Tongue (tissue), 2 donors: Measurements from ENCODE around the gene HRH4. TPM values are rescaled to one million over a fixed set of nuclear protein-coding genes. Genes with fewer than 3 reads are reported as not detected.
A peak's percentile ranks its signal among the peaks of the same experiment; 100 is the strongest.

Experiments
- DNase-seq: peaks from one replicate; pipeline ENCODE4 v3.0.0-alpha.2; 2015
- total RNA-seq: library from RNA; depleted of rRNA; stranded (reverse); fragments of >200 nt; gene quantifications from one replicate; pipeline ENCODE4 v1.2.3, GENCODE V29; 2014

HRH4 gene
- total RNA-seq, 1 donor from 2014 or later, result 0.21 TPM

DNA sequence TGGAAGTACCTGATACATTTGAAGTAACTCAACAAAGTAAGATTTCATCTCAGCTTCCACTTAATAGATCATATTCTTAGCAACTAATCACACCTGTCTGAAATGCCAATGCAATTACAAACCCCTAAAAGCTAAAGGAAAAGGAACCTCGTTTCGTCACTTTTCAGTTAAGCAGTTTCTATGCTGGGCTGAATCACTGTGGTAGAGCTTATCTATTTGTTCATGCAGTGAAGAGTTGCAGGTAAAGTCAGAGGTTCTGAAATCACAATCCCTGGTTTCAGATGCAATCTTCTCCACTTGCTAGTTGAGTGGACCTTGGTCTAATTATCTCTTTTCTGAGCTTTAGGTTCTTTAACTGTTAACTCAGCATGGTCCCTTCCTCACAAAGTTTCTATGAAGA is 6.3 kb downstream of the HRH4 start:
- no peak for DNase-seq

DNA sequence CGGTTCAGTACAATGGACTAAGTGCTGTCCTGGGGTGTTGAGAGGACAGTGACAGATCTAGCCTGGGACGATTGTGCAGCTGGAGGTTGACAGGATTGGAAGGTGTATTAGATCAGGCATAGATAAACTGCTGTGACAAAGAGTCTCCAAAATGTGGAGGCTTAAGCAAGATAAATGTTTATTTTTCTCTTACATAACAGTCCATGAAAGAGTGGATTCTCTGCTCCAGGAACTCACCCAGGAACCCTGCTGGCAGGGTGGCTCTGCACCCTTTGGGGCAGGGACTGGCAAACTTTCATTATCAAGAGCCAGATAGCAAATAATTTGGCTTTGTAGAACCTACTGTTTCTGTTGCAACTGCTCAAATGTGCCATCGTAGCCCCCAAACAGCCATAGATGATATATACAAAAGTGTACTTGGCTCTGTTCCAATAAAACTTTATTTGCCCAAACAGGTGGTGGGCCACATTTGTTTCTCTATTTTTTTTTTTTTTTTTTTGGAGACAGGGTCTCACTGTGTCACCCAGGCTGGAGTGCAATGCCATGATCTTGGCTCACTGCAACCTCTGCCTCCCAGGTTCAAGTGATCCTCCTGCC is 9.7 kb downstream of the HRH4 start:
- DNase-seq, result no peak

DNA sequence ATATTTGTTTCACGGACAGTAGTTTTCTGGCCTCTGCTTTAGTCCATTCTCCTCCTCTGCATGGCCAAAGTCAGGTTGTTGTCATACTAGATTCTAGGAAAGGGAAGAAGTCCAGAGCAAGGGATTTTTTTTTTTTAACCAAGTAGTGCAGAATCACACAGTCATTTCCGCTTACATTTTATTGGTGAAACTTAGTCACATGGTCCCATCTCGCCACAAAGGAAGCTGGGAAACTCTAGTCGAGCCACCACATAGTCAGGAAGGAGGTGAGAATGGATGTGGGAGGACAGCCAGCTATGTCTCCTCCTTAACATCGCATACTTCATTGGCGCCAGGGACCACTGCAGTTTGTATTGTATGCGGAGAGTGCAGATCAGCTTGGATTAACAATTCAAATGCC is 10.4 kb downstream of the HRH4 start:
- DNase-seq, result no peak

DNA sequence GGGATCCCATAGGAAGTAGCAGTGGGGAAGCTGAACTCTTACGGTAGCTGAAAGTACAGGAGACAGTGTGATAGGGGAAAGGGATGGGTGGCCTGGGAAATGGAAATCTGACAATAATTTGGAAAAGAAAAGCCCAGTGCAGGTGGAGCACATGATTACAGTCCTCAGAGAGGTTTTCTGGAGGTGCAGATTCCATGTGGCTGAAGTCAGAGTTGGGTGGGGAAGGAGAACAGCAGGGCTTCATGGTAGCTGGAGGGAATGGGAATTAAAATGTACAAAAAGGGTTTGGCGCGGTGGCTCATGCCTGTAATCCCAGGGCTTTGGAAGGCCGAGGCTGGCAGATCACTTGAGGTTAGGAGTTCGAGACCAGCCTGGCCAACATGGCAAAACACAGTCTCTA is 12.2 kb downstream of the HRH4 start:
- no peak for DNase-seq

DNA sequence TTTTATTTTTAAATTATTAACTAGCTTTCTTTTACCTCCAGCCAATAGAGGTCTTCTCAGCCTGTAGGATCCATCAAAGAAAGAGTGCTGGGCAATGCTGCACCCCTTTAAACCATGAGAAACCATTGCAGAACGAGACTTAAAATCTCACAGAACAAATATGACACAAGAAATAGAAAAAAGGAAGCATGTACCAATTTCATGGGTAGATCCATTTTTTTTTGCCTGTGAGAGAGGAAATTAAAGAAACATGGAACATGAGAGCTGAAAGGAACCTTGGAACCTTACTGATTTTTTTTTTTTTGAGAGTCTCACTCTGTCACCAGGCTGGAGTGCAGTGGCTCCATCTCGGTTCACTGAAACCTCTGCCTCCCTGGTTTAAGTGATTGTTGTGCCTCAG is 14.0 kb downstream of the HRH4 start:
- no peak for DNase-seq

DNA sequence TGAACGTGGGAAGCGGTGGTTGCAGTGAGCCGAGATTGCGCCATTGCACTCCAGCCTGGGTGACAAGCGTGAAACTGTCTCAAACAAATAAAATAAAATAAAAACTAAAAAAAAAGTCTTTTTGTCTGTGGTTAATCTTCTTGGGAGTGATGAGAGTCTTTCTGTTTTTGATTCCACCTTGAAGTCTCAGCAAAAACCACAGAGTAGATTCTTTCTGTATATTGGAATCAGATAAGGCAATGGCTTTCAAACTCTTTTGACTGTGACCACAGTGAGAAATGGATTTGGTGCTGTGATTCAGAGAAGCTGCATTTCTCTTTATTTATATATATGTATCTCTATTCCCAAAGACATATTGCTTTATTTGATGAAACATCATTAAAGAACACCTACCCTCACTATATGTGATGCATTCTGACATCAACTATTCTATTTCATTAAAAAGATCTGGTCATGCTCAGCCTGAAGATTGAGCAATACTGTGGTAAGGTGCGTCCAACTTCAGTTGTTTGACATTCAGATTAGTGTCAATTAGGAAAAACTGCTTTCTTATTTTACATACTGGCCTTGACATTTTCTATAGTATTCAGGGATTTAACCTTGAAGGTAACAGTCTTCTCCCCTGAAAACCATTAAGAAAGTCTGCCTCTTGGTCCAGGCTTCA is 15.6 kb downstream of the HRH4 start:
- DNase-seq, result no peak

DNA sequence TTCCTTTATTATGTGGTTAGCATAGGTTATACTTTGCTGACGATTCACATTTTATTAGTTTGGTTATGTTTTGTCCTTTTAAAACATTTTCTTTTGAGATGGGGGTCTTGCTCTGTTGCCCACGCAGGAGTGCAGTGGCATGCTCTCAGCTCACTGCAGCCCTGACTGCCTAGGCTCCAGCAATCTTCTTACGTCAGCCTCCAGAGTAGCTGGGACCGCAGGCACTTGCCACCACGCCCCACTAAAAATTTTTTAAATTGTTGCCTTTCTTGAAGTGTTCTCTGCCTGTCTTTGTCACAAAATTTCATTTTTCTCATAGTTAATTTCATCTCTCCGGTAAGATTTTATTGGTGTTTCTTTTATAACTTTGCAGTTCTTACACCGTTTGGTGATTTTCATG is 18.9 kb downstream of the HRH4 start:
- no peak for DNase-seq

DNA sequence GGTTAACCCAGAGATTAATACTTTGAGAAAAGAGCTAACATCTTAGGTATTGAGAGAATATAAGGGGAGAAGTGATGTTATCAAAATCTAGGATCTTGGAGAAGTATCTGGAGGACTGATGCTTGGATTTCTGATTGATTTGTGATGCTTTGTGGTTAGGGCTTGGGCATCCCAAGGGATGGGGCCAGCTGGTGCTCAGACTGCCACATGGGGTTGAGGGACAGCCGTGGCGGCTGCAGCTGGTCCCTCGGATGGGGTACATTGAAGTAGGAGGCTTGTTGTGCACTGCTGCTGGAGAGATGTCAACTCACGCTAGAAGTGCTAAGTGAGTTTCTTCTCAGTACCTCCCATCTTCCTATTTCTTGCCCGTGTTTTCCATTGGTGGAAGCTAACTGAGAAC is 22.4 kb downstream of the HRH4 start:
- no peak for DNase-seq

DNA sequence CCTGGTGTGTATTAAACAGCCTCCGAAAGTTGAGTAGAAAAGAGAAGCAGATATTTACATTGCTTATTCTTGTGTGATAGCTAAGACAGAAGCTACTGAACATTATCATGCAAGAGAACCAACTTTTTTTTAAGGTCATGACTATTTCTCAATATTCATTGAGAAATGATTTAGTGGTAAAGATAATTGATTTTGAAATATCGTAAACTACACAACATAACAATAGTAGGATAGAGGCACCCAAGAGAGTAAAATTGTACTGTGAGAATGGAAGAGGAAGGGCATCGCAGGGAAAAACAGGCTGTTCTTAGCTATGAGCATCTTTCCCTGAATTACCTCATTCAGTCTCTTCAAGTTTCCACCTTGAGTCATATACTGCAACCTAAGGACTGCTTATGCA is 25.2 kb downstream of the HRH4 start:
- no peak for DNase-seq

DNA sequence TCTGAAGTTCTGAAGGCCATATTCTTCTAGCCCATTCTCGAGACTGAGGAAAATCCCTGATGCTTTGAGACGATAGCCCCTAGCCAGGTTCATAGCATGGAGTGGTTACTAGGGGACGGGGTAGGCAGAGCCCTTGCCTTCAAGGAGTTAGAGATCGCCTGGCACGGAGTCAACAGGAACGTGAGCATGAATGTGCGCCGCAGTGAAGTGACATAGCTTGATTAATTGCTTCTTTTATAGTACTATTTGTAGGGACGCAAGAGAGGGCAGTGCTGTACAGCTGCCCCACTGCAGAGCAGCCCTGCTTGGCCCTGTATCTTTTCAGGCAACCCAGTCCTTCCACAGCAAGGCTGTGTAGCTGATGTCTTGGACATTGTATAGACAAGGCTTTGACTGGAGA is 26.2 kb downstream of the HRH4 start:
- DNase-seq, result no peak

DNA sequence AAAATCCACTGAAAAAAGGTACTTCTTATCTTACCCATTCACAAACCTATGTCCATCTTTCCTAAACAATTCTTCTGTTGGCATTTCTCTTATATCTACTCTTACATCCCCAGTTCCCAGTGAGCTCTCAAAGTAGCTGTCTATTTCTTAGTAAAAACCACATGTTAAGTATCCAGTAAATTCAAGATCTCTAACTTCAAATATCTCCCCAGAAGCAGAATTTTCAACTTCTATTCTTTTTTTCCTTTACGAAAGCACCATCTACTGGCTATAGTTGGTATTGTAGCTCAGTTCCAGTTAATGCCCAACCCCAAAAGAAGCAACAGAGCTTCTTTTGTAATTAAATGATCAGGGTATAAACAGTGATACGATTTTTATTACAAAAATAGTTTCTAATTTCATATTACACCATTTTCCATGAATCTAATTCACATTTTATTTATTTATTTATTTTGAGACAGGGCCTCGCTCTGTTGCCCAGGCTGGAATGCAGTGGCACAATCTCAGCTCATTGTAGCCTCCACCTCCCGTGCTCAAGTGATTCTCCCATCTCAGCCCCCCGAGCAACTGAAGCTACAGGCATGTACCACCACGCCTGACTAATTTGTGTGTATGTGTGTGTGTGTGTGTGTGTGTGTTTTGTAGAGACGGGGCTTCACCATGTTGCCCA is 28.5 kb downstream of the HRH4 start:
- DNase-seq, result peak; percentile 81

DNA sequence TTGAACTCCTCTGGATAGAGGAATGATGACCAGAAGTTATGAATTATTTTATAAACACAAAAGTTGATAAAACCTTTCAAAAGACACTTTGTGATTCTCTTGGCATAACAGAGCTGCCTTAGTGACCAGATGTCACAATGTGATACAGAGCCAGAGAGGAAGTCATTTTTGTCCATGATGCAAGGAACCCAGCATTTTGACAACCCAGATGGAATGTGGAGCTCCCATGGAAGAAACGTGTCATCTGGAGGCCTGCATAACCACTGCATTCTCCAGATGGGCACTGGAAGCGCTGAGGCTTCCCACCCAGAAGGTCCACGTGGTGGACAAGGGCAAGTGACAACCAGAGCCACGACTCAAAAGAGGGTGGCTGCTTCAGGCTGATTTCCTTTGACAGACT is 30.1 kb downstream of the HRH4 start:
- DNase-seq, result no peak

DNA sequence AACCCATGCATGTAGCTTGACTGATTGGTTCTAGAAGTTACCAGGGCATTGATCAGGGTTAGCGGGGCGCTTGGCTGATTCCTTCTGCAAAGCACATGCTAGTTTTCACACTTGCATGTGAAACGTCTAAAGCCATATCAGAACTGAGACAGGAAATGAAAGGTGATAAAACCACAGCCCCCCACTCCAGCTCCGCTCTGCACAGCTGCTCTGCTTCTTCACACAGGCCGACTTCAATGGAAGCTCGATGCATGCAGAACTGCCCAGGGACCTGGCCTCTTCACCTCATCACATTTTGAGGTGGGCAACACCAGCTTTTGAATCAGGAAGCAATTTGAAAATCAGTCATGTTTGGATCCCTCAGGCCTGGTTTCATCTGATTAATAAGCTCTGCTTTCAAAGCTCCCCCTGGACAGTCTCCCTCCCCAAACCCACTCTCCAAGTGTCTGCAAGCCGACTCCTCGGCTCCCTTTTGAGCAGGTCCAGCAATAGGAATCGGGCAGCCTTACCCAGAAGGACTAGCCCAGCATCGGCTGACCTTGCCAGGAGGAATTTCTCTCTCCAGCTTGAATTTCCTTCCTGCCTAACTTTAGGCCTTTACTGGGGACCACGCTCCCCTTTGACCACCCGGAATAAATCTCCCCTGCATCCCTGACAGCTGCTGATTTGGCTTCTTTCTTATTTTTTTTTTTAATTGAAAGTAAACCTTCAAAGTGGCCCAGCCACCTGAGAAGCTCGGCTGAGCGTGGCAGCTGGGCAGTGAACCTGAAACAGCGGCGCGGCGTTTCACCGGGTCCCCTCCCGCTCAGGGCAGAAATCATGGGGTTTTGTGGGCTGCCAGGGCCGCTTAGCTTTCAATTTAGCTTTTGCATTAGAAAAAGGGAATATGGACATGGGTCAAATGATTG is 31.7 kb downstream of the HRH4 start:
- DNase-seq, result no peak

DNA sequence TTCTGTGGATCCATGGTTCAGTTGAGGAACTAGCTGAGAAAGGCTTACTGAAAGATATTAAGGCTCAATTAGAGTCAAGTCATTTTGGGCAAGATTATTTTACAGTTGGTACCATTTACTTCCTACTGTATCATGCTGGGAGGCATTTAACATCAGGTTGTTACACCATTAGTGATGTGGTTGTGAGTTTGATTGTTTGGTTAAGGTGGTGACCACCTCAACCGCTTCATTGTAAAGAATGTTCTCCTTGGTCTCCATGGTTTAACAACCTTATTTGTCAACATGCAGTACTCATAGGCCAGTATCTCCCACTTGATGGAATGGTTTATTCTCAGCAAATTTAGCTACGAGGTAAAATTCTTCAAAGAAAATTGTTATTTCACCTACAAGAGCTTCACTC is 34.1 kb downstream of the HRH4 start:
- no peak for DNase-seq

DNA sequence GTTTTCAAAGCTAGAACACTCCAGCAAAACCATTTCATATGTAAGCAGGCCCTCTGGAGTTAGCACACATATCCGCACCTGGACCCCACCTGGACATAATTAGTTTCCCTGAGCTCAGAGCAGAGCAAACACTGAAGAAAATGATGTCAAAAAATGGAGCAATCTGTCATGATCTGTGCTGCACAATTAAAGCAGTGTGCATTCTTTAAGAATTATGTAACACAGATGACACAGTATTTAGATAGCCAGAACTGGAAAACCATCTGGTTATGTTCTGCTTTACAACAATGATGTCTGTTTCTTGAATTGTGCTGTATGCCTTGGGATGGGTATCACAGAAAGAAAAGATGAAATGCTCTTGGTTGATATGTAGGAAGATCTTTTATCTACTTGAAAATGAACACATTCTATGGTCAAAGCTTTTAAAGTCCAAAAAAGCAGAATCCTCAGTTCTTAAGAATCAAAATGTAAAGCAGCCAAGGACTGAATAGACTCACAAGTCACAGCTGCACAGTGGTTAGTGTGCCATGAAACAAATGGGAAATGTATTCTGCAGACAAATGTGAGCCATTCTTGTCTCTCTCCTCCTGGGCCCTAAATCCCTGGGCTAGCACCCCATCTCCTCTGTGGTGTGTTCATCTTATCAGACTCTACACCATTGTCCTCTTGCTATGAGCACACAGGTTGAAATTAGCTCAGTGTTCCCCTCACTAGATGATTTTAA is 36.8 kb downstream of the HRH4 start:
- DNase-seq, result peak; percentile 77

DNA sequence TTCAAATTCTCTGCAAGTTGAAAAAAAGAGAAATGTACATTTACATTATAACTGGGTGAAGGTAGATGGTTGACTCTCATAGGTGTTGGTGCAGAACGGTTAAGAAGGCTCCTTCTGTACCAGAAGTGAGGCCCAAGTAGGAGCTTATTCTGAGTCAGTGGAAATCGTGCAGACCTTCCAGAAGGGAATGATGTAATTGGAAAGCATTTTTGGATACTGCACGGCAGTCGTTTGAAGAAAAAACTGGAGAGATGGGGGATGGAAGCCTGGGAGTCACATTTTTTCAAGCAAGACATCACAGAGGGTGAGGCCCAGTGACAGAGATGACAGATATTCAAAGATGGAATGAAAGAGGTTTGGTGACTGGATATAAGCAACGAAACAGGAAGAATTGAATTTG is 39.4 kb downstream of the HRH4 start:
- DNase-seq, result peak; percentile 44

DNA sequence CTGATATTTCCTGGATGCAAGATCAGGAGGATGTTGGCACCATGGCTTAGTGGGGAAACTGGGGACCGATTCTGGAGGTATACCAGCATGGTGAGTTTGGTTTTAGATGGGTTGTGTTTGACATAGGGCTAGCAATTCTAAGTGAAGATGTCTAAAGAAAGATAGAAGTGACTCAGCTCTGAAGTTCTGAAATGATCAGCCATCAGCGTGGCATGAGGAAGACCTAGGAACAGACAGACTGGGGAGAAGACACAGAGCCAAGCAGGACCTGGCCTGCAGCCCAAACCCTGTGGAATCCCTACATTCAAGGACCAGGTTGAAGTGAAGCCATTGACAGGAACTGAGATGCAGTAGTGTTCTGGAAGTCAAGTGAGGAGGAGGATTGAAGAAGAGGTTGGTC is 39.8 kb downstream of the HRH4 start:
- no peak for DNase-seq

DNA sequence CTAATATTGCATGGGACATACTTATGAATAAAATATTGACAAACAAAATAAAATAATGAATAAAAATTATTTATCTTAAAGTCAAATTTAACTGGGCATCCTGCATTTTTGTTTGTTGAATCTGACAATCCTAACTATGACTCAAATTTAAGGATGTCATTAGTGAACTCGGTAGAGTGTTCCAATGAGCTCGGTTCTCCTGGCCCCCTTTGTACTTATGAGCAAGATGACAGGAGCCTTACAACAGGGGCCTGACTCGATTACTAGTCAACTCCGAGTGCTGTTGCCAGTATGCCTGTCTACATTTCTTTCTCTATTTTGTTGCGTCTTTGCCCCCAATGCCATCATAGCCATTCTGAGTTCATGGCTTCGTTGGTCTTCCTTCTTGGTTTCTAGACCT is 40.3 kb downstream of the HRH4 start:
- DNase-seq, result no peak

DNA sequence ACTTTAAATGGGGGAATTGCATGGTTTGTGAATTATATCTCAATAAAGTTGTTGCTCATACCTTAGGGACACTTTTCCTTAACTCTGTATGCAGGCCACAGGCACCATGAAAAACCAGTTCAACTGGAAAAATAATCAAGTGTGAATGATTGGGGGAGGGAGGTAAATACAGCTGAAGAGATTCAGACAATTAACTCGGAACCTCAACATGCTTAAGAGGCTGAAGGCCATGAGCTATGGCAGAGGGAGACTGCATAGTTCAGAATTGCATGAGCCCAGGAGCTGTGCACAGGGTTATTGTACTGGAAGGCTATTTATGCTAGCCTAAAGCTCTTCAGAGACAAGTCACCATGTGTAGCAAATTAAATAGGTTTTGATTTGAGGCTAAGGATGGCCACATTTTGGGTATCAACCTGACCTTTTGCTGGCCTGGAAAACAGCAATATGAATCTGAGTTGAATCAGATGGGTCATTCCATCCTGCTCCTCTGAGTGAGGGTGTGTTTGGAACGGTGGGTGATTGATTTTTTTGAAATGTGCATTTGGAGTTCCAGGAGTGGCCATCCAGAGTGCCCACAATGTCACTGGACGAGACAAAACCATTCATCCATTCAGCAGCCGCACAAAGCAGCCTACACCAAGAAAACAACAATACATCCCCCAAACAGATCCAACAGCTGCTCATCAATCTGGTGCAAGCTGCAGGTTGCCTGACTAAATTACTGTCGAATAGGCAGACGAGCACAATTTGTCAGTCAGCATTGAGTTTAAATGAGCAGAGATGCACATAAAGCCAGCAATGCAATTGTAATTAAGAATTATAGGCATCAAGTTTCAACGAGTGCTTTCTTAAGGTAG is 42.5 kb downstream of the HRH4 start:
- DNase-seq, result no peak

DNA sequence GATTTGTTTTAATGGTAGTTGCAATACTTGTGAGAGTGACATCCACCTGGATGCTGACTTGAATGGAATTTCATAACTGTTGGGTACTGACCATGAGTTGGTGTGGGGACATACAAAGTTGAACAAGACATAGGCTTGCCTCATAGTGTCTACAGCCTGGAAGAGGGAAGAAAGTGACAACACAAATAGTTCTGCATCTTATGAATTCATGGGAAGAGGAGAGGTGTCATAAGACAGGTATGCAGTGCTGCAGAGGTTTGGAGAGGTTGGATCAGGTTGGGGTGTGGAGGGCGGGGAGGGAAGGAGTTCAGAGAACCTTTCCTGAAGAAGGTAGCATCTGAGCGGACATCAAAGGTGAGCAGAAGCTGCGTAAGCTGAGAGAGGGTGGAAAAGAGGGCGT is 44.0 kb downstream of the HRH4 start:
- no peak for DNase-seq

DNA sequence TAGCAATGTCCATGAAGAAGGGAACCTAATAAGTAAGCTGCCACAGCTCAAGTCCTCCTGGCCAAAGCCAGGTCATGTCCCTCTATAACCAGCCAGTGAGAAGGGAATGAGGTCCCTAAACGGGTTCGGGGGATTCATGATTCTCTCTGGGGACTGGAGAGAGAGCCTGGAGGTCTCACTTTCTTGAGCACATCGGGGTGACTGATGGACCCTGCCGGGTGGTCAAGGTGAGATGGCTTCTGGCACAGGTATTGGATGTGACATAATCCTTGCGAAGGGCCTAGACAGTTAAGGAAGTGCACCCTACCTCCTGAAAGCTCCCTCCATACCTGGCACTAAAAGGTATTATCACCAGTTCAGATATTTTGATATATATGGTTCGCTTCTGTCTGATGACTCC is 45.7 kb downstream of the HRH4 start:
- DNase-seq, result no peak
